ENCODE measurements around the gene MAST4.

DNA sequence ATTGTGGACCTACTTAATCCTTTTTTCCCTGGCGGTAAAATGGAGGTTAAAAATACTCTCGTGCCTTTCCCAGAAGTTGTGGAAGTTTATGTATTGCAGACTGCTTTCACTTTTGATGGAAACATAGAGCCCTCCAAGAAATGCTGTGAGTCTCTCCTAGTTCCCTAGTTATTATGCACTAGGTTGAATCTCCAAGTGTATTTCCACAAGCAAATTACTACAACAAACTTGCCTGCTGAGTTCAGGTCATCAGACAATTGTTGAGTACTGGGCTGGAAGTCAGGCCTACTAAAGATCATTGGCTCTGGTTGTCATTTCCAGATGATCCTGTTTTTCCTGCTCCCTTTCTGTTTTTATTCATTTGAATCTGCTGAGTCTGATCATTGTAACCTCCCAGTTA, 496.3 kb downstream of the MAST4 start:
- TF ChIP-seq, protein P1, sequence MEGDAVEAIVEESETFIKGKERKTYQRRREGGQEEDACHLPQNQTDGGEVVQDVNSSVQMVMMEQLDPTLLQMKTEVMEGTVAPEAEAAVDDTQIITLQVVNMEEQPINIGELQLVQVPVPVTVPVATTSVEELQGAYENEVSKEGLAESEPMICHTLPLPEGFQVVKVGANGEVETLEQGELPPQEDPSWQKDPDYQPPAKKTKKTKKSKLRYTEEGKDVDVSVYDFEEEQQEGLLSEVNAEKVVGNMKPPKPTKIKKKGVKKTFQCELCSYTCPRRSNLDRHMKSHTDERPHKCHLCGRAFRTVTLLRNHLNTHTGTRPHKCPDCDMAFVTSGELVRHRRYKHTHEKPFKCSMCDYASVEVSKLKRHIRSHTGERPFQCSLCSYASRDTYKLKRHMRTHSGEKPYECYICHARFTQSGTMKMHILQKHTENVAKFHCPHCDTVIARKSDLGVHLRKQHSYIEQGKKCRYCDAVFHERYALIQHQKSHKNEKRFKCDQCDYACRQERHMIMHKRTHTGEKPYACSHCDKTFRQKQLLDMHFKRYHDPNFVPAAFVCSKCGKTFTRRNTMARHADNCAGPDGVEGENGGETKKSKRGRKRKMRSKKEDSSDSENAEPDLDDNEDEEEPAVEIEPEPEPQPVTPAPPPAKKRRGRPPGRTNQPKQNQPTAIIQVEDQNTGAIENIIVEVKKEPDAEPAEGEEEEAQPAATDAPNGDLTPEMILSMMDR (optimal IDR thresholded peaks at IDR 0.05 in 1 of 3, IDR thresholded peaks at IDR 0.05 in 1 of 3, conservative IDR thresholded peaks at IDR 0.05 in 1 of 3; ENCODE audit: extremely low read depth in 1 of 3, insufficient read depth in 2 of 3, low read length in 3 of 3), result no peak
- no peak for TF ChIP-seq EZH2 (IDR thresholded peaks at IDR 0.05; ENCODE audit: low read length)

All from keratinocyte (primary cell).